ENCODE data around the gene MRPL30. TPM values are rescaled to one million over a fixed set of nuclear protein-coding genes. Genes with fewer than 3 reads are reported as not detected.

The MRPL30 gene
- total and polyA plus RNA-seq, 10 donors: 12.8 to 26.0 (median 19.3) TPM

DNA sequence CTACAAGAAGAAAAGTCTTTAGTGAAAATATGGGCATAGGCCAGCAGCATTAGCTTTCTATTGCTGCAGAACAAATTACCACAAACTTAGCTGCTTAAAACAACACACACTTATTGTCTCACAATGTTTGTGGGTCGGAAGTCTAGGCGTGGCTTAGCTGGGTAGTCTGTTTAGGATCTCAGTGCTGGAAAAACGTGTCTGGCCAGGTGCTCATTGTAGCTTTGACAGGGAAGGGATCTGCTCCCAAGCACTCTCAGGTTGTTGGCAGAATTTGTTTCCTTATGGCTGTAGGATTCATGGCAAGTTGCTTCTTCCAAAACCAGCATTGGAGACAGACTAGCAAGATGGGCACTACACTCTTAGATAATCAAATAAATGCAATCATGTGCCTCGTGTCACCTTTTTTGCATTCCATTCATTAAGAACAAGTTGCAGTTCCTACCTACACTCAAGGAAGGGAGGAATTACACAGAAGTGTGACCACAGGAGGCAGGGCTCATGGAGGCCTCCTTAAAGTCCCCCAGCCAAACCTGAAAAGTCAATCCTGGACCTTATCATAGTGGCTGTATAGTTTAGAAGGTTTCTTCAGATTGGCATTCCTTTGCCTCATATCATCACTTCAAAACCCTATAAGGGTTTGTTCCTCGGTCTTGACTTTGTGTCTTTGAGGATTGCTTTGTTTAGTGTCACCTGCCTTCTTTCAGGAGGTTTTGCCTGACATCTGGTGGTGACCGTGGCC, 17.3 kb downstream of the MRPL30 start:
- 91 to 94% (median 92%) methylated on average over 6 of the region's 6 CpGs for WGBS, 5 donors
- DNase-seq: no peak
- no peaks in the 10 kb centered on the region for H3K27me3 ChIP-seq (replicated peaks in 1 of 7)
- H3K36me3 ChIP-seq: peaks cover 0 to 68% (median 34%) of the 10 kb centered on the region in 6 donors
- H3K27ac ChIP-seq: no peak overlapping the region
- no peaks in the 10 kb centered on the region for H3K4me1 ChIP-seq
- TF ChIP-seq, protein P1, sequence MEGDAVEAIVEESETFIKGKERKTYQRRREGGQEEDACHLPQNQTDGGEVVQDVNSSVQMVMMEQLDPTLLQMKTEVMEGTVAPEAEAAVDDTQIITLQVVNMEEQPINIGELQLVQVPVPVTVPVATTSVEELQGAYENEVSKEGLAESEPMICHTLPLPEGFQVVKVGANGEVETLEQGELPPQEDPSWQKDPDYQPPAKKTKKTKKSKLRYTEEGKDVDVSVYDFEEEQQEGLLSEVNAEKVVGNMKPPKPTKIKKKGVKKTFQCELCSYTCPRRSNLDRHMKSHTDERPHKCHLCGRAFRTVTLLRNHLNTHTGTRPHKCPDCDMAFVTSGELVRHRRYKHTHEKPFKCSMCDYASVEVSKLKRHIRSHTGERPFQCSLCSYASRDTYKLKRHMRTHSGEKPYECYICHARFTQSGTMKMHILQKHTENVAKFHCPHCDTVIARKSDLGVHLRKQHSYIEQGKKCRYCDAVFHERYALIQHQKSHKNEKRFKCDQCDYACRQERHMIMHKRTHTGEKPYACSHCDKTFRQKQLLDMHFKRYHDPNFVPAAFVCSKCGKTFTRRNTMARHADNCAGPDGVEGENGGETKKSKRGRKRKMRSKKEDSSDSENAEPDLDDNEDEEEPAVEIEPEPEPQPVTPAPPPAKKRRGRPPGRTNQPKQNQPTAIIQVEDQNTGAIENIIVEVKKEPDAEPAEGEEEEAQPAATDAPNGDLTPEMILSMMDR (IDR thresholded peaks at IDR 0.05 in 8 of 11, conservative IDR thresholded peaks at IDR 0.05 in 3 of 11): no peak
- no peak for TF ChIP-seq POLR2AphosphoS5 (IDR thresholded peaks at IDR 0.05)
- TF ChIP-seq POLR2A (IDR thresholded peaks at IDR 0.05): no peak
- intact Hi-C loops (cut with DNase I; ENCODE audit: low total_unique reads): no loop called here
- H3K9me3 ChIP-seq: no peaks in the 10 kb centered on the region
- no peak overlapping the region for H3K4me3 ChIP-seq

- 79 to 92% (median 91%) methylated on average over 7 of the region's 7 CpGs for WGBS, 5 donors
- DNase-seq: no peak
- H3K4me3 ChIP-seq: no peak overlapping the region
- H3K4me1 ChIP-seq: no peaks in the 10 kb centered on the region
- TF ChIP-seq, protein P1 (IDR thresholded peaks at IDR 0.05 in 8 of 11, conservative IDR thresholded peaks at IDR 0.05 in 3 of 11): no peak
- no peak for TF ChIP-seq POLR2AphosphoS5 (IDR thresholded peaks at IDR 0.05)
- TF ChIP-seq POLR2A (IDR thresholded peaks at IDR 0.05): no peak
- no peak overlapping the region for H3K27ac ChIP-seq
- peaks cover 0 to 2% (median under 1%) of the 10 kb centered on the region in 8 donors for H3K9me3 ChIP-seq
- peaks cover 0 to 49% (median 24%) of the 10 kb centered on the region in 6 donors for H3K36me3 ChIP-seq
- H3K27me3 ChIP-seq (replicated peaks in 1 of 7): no peaks in the 10 kb centered on the region
- intact Hi-C loops (cut with DNase I; ENCODE audit: low total_unique reads): no loop called here
These were observed 19.3 kb downstream of the MRPL30 start for GRCh38 chr2:99200076-99200800.

DNA sequence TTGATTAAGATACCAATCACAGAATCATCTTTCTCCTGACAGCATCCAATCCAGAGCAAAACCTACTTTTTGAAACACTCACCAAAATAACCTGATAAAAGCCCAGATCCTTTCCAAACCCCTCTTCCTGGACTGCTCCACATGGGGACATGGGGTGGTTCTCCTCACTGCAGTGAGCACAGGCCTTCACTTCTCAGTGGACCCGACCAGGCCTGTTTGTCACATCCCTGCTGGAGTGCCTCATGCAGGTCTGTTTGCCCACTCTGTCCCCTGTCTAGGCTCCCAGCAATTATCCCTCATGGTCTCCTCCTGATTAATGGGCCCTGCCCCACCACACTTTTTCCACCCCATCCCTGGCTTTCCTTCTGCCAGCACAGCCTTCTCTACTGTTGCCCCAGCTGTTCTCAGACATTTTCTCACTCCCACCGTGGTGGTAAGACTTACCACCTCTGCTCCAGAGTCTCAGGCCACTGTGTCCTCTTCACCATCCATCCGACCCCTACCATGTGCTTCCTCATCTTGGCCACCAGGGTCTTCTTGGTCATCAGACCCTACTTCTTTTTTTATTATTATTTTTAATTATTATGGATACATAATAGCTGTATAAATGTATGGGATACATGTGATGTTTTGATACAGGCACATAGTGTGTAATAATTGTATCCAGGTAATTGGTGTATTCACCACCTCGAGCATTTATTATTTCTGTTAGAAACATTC, 21.1 kb downstream of the MRPL30 start:
- intact Hi-C loops (cut with DNase I; ENCODE audit: low total_unique reads): no loop called here
- Histone ChIP-seq H3K27ac (no peak overlapping the region), H3K4me3 (no peak overlapping the region), H3K9me3 (peaks cover 0 to 15% (median 9%) of the 10 kb centered on the region in 8 donors), H3K4me1 (no peaks in the 10 kb centered on the region), H3K27me3 (replicated peaks in 1 of 7) (no peaks in the 10 kb centered on the region), H3K36me3 (peaks cover 0 to 30% (median 6%) of the 10 kb centered on the region in 6 donors)
- TF ChIP-seq POLR2A (IDR thresholded peaks at IDR 0.05) (no peak), POLR2AphosphoS5 (IDR thresholded peaks at IDR 0.05) (no peak)
- TF ChIP-seq, protein P1 (IDR thresholded peaks at IDR 0.05 in 8 of 11, conservative IDR thresholded peaks at IDR 0.05 in 3 of 11): no peak
- WGBS, 5 donors: 86 to 95% (median 90%) methylated on average over 4 of the region's 4 CpGs
- DNase-seq: no peak
